Kidney glomerular epithelial cell (primary cell): ENCODE data around the gene SUSD2.

ENCODE experiments used
- DNase-seq: peaks from one replicate; lab custom pipeline; 2025; lab: John Stamatoyannopoulos, UW

SUSD2 gene

GRCh38 chr22:24149198-24149590, 32.1 kb upstream of the SUSD2 start:
- DNase-seq = no peak

- no peak for DNase-seq
Measured at GRCh38 chr22:24153353-24153752, 27.9 kb upstream of the SUSD2 start.

- no peak for DNase-seq
Measured at GRCh38 chr22:24153959-24154358, 27.3 kb upstream of the SUSD2 start.

GRCh38 chr22:24154826-24155225, 26.5 kb upstream of the SUSD2 start:
- no peak for DNase-seq

- peak; percentile 14 for DNase-seq
Measured at GRCh38 chr22:24155627-24156140, 25.6 kb upstream of the SUSD2 start.

- peak; percentile 55 for DNase-seq
Measured at GRCh38 chr22:24156141-24156912, 25.0 kb upstream of the SUSD2 start.

- peak; percentile 58 for DNase-seq
Measured at GRCh38 chr22:24156913-24157821, 24.1 kb upstream of the SUSD2 start.

- no peak for DNase-seq
Measured at GRCh38 chr22:24157822-24158135, 23.5 kb upstream of the SUSD2 start.

GRCh38 chr22:24159650-24160049, 21.6 kb upstream of the SUSD2 start:
- DNase-seq = no peak

GRCh38 chr22:24160546-24160945, 20.7 kb upstream of the SUSD2 start:
- no peak for DNase-seq

GRCh38 chr22:24161485-24161884, 19.8 kb upstream of the SUSD2 start:
- no peak for DNase-seq

- no peak for DNase-seq
Measured at GRCh38 chr22:24161909-24162308, 19.4 kb upstream of the SUSD2 start.

GRCh38 chr22:24162436-24162835, 18.9 kb upstream of the SUSD2 start:
- no peak for DNase-seq

GRCh38 chr22:24164243-24164642, 17.0 kb upstream of the SUSD2 start:
- DNase-seq = no peak

GRCh38 chr22:24164940-24165339, 16.3 kb upstream of the SUSD2 start:
- DNase-seq = no peak

GRCh38 chr22:24165673-24166072, 15.6 kb upstream of the SUSD2 start:
- DNase-seq = no peak

- no peak for DNase-seq
Measured at GRCh38 chr22:24166811-24167210, 14.5 kb upstream of the SUSD2 start.

- no peak for DNase-seq
Measured at GRCh38 chr22:24169439-24170058, 11.7 kb upstream of the SUSD2 start.

GRCh38 chr22:24170188-24170587, 11.1 kb upstream of the SUSD2 start:
- no peak for DNase-seq

- no peak for DNase-seq
Measured at GRCh38 chr22:24170632-24171031, 10.7 kb upstream of the SUSD2 start.

GRCh38 chr22:24171822-24172221, 9.5 kb upstream of the SUSD2 start:
- no peak for DNase-seq

GRCh38 chr22:24175160-24175808, 6.0 kb upstream of the SUSD2 start:
- DNase-seq = peak; percentile 18
